OCI-LY3 (cell line): ENCODE results near the gene CD151.

Experiments used
- EZH2phosphoT487 ChIP-seq: fragments of 200-600 bp; shearing (Covaris generic); IDR thresholded peaks from 2 replicates; pipeline ENCODE4 v1.6.1; 2018; ENCODE audit warnings: antibody characterized with exemption, mixed run types, low read depth
- TF ChIP-seq, protein P1 (sequence below): fragments of 200-600, 300-600 bp; sonication (generic); IDR thresholded peaks from 2 replicates; pipeline ENCODE4 v1.5.1; 2014; ENCODE audit warnings: antibody characterized with exemption, low read length, low read depth

DNA sequence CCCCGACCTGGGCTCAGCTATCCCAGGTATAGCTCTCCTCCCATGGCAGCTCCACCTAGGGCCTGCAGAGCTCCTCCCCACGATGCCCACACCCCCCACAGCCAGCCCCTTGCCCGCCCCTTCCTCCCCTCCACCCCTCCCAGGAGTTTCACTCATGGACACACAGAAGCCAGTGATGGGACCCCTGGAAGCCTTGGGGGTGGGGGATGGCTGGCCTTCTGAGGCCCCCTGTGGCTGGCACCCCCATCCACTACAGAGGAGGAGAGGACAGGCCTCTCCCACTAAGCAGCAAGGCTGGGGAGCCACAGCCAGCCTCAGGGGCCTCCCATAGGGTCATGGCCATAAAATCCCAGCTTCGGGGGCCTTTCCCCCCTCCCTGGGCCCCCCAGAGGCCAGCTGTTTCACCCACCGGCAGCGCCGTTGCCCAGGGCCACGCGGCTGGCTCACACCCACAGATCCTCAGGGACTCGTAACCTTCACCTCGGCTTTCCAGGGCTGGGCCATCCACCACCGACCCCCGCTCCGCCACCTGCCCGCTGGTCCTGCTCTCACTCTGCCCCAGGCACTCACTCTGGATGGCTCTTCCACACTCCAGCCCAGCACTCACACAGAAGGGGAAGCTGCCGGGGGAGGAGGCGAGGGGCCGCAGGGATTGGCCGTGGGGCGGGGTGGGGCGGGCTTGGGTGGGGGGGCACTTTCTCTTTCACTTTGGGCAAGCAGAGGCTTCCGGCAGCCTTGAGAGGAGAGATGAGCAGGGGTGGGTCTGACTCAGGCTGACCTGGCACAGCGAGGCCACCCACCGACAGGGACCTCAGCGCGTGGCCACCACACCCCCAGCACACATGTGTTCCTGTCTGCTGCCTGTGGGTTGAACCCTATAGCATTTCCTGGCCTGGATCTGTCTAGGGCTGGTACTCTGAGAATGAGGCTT is 36.9 kb upstream of the CD151 start:
- TF ChIP-seq, protein P1, sequence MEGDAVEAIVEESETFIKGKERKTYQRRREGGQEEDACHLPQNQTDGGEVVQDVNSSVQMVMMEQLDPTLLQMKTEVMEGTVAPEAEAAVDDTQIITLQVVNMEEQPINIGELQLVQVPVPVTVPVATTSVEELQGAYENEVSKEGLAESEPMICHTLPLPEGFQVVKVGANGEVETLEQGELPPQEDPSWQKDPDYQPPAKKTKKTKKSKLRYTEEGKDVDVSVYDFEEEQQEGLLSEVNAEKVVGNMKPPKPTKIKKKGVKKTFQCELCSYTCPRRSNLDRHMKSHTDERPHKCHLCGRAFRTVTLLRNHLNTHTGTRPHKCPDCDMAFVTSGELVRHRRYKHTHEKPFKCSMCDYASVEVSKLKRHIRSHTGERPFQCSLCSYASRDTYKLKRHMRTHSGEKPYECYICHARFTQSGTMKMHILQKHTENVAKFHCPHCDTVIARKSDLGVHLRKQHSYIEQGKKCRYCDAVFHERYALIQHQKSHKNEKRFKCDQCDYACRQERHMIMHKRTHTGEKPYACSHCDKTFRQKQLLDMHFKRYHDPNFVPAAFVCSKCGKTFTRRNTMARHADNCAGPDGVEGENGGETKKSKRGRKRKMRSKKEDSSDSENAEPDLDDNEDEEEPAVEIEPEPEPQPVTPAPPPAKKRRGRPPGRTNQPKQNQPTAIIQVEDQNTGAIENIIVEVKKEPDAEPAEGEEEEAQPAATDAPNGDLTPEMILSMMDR, result no peak
- no peak for TF ChIP-seq EZH2phosphoT487
